GM18873 (cell line): ENCODE results near the gene SRR.
"Not testable (repeated sequence)": the region's sequence is repeated elsewhere in the genome, so short reads cannot be mapped to it uniquely, and the experiment has no call there.

Experiments used
- ATAC-seq: cut with Tn5 transposase; IDR thresholded peaks from one replicate; pipeline ENCODE4 v1.9.1; 2021; ENCODE audit warnings: mild to moderate bottlenecking, moderate library complexity, moderate number of reproducible peaks; ENCODE audit not compliant: unreplicated experiment, low FRiP score

Gene SRR, protein sequence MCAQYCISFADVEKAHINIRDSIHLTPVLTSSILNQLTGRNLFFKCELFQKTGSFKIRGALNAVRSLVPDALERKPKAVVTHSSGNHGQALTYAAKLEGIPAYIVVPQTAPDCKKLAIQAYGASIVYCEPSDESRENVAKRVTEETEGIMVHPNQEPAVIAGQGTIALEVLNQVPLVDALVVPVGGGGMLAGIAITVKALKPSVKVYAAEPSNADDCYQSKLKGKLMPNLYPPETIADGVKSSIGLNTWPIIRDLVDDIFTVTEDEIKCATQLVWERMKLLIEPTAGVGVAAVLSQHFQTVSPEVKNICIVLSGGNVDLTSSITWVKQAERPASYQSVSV

DNA sequence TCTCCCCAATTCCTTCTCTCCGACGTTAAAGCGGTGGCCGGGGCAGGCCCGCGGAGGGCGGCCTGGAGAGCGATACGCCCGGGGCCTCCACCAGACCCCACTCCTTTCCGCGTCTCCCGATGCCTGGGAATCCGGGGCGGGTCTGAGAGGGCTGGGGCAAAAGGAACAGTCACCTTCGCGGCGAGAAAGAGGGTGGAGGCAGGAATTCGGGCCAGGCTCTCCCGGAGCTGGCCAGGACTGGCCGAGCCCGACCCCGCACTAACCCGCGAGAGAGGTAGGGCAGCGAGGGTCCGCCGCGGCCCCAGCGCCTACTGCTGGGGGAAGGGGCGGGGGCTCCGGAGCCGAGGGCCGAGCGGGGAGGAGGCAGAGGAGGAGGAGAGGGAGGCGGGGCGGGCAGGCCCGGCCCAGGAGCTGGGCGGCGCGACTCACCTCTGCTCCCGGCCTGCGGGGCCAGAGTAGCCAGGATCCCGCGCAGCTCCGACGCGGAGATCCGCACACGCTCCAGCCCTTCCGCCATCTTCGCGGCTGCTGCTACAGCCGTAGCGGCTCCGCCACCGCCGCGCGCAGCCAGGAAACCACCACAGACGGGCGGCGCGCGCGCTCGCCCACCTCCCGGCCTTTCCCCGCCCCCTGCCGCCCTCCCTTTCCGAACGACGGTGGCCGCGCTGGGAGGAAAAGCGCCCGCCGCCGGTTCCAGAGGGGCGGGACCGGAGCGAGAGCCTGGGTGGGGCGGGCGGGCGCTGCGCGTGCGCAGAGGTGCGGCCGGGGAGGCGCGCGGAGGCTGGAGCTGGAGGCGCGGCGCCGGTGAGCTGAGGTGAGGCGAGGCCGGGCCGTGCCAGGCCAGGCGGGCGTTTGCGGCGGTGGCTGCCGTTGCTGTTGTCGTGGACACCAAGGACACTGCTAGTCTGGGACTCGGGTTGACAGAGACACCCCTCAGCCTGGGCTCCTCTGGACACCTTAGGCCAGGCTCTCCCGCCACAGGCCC lies at the start of gene SRR, which contains the start of gene SMG6:
Gene SRR (plus strand): TSS at position 747 of the 985 bp plus-strand sequence. CDS start 11,611 bp downstream, outside the sequence.
Gene SMG6 (minus strand): TSS at position 582 of the 985 bp plus-strand sequence. CDS start 65 bp downstream, at position 517.
- peak; percentile 54 for ATAC-seq

DNA sequence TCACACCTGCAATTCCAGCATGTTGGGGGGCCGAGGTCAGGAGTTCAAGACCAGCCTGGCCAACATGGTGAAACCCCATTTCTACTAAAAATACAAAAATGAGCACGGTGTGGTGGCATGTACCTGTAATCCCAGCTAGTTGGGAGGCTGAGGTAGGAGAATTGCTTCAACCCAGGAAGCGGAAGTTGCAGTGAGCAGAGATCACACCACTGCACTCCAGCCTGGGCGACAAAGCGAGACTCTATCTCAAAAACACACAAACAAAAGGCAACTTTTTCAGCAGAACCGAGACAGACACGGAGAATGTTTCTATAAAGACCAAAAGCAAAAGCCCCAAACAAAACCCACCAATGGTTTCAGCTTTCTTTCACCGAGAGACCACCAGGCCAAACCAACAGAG lies 44.9 kb upstream of the SRR start:
- not testable (repeated sequence) for ATAC-seq

DNA sequence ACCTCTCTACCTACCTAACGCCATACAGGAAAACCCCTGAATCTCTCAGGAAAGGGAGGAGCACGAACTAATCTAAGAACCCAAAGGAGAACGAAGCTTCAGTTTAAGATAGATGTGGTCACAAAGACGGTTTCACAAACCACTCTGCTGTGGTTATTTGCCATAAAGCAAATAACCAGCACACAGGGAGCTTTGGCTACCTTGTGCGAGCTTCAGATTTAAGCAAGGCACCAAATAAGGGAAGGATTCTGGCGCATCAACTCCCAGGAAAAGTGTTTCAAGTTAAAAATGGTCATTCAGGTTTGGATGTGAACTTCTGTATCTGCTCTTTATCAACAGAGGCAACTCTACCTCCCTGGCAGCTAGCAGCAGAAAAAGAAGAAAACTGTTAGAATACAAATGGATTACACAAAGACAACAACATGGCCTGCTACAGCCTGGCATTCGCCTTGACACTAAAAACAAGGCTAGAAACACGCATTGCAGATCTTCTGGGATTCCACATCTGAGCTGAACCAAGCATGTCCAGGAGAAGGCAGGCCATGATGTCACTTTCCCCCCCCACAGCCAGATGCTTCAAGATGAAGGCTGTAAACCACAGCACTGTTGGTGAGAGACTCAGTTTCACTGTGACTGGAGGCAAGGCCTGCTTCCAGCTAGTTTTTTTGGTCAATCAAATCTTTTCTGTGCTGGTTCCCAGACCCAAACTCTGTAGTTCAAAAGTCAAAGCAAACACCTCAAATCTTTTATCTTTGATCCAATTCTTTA lies 43.8 kb upstream of the SRR start:
- ATAC-seq, result no peak

DNA sequence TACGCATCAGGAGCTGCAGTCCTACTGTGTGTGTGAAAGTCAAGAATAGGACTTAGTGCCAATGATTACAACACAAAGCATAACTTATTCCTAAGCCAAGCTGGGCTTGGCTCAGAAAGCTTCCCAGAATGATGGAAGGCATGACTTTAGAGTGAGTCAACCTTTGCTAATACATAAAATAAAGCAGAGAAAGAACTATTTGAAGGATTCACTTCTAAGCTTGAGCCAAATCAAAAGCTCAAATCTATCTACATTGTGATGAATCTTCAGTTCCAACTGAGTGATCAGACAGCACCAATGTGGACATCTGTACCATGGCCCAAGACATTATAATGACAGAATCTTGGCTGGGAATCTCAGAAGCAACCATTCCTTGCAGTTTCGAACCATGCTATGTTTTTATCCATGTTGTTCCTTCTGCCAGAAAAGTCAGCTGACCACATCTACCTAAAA lies 41.6 kb upstream of the SRR start:
- ATAC-seq, result no peak

DNA sequence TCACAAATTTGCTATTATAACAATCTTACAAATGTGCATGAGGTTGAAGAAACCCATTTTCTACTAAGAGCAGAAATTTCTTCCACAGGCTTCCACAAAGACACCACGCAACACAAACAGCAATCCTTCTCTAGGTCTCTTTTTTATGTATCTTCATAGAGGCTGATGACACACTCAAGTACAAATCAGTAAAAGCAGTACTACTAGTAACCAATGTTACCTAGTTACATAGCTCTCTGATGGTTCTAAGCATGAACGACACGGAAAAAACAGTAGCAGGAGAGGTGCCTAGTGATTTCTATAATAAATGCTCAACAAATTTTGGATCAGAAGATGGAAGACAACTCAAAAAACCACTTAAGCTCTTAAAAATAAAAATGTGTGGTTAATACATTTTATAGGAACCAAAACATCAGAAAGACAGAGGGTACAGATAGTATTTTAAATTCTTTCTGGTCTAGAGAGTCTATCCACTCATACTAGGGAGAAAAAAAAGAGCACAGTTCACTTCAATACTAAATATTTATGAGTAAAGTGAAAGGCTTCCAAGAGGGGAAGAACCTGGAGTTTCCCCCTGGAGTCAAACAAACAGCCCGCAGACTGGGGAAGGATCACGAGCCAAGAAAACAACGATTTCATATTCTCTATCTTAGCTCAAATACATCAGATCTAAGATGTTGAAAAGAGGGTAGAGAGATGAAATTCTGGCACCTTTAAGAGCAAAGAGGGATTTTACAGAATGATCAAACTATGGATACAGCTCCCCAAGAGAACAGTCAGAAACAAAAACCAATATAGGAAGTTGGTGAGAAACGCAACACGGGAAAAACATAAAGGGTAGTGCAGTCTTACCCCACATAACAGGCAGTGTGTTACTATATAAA lies 40.3 kb upstream of the SRR start:
- ATAC-seq, result no peak

DNA sequence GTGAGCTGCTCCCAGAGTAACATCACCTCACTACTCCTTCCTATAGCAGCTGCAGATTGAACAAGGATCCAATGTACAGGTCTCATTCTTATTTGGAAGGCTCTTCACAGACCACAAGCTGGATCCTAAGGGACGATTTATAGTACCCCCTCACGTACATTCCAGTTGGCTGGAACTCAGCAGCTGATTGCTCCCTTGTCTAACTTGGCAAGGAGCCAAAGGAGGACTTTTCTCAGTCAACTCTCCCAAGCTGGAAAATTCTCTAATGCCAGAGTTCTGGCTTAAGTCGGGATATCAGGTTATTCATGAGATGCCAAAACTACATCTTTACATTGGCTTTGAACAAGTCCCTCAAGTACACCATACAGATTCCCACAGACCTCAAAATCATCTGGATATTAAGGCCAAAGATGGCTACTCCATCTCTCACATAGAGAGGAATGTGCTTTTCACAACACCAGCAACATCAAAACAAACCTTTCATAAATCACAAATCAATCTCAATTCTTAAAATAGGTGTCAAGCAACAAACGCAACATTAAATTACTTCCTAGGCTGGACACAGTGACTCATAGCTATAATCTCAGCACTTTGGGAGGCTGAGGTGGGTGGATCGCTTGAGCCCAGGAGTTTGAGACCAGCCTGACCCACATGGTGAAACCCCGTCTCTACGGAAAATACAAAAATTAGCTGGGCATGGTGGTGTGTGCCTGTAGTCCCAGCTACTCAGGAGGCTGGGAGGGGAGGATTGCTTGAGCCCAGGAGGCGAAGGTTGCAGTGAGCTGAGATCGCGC lies 39.5 kb upstream of the SRR start:
- no peak for ATAC-seq

DNA sequence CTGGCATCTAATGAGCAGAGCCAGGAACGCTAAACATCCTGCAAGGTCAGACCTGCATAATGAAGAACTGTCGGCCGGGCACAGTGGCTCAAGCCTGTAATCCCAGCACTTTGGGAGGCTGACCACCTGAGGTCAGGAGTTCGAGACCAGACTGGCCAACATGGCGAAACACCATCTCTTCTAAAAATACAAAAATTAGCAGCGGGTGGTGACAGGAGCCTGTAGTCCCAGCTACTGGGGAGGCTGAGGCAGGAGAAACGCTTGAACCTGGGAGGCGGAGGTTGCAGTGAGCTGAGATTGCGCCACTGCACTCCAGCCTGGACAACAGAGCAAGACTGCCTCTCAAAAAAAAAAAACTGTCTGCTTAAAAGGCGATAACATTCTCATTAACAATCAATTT lies 38.6 kb upstream of the SRR start:
- ATAC-seq, result not testable (repeated sequence)

DNA sequence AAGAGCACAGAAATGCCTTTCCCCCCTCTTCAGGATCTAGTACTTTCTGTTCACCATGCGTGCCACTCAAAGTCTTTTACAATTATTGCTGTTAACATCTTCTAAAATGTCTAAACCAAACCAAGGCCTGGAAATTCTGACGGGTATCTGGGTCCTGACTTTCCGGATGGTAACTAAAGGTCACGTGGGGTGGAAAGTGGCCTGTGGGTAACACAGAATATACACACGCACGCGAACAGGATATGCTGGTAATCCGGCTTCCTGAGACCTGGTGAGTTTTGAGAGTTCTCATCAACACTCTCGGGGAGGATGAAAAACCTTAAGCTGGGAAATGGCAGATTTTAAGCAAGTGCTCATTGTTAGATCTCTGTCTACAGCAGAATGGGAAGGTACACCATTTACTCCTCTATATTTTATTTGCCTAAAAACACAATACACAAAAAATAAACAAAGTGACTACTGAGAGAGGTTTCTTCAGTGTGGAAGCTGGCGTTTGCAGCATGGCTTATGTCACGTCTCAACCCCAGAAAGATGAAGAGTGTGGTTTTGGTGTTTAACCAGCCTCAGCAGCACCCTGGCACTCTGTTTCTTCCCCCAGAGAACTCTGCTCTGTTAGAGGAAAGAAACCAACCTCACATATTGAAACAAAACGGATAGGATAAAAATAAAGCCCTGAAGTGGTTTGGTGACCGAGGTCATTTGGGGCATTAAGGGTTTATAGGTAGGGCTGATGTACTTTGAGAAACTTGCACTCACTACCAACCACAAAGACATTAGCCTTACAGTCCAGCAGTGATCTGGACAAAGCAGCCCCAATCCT lies 37.5 kb upstream of the SRR start:
- ATAC-seq, result peak; percentile 64

DNA sequence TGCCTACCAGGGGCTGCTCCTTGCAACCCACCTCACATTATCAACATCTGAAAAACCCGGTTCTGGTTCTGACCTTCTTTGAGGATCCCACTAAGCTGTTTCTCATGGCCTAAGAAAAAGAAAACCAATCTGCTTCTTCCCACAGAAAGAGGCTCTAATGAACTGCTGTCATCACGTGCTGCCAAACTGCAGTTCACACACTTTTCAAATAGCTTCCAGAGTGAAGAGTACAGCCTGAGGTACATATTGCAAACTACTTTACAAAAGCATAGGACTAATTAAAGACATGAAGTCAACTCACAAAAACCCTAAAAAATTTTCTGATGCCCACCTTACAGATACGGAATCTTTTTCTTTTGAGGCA lies 36.9 kb upstream of the SRR start:
- no peak for ATAC-seq

DNA sequence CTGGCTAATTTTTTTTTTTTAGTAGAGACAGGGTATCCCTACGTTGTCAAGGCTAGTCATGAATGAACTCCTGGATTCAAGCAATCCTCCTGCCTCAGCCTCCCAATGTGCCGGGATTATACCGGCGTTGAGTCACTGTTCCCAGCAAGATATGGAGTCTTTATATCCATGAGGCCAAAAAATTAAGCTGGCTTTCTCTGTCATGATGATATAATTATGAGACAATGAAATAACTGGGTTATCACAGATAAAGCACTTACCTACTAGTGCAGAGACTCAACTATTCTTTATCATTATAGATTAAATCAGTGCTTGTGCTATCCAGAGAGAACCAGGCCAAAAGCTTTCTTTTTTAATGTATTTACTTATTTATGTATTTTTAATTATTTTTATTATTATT lies 36.4 kb upstream of the SRR start:
- ATAC-seq, result no peak

DNA sequence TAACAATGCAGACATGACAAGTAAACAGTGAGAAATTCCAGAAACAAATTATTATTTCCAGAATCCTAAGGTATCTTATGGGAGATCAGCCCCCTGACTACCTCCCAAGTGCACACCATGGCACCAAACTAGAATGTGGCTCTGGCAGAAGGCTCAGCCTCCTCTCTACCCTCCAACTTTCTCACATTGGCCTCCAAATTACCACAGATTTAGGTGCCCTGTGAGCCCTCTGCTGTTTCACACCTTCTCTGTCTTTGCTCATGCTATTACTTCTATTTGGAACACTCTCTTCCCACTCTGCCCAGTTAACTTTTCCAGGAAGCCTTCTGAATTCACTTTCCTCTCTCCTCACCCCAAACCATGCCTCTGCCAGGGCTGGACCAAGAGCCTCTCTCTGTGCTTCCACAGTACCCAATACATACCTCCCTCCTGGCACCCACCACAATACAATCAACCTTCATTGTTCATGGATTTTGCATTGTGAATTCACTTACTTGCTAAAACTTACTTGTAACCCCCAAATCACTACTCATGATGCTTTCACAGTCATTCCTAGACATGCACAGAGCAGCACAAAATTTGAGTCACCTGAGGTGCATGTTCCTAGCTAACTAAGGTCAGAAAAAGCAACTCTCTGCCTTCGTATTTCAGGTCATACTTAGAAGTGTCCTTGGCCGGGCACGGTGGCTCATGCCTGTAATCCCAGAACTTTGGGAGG lies 31.6 kb upstream of the SRR start:
- no peak for ATAC-seq

DNA sequence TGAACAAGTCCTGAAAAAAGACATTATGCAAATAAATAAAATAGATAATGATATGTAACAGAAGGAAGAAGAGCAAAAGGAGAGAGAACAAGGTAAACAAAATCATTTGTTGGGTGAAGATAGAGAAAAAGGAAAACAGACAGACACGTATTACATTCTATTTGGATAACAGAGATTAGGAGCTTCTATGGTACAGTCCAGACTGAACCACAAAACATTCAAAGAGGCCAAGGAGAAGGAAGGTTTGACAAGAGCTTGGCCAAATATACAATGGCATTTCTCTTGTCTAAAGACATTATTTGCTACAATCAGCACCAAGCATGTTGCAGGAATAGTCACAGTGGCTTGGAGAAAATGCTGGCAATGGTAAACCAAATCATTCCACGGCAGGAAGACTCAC lies 29.3 kb upstream of the SRR start:
- ATAC-seq, result no peak

DNA sequence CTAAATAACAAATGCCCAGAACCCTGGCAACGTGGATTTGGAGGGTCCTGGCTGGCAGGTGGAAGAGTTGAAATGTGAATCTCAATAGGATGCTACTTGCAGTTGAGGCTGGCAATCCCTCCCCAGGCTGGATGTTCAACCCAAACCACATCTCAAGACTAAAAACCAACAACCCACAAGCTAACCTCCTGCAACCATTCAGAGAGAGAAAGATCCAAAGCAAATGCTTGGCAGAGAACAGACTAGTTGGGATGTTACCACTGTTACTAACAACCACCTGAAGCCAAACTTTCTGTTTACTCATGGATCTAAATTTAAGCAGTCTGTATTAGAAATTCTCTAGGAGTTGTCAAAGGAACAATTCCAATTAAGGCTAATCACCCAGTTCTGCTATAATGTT lies 28.0 kb upstream of the SRR start:
- no peak for ATAC-seq

DNA sequence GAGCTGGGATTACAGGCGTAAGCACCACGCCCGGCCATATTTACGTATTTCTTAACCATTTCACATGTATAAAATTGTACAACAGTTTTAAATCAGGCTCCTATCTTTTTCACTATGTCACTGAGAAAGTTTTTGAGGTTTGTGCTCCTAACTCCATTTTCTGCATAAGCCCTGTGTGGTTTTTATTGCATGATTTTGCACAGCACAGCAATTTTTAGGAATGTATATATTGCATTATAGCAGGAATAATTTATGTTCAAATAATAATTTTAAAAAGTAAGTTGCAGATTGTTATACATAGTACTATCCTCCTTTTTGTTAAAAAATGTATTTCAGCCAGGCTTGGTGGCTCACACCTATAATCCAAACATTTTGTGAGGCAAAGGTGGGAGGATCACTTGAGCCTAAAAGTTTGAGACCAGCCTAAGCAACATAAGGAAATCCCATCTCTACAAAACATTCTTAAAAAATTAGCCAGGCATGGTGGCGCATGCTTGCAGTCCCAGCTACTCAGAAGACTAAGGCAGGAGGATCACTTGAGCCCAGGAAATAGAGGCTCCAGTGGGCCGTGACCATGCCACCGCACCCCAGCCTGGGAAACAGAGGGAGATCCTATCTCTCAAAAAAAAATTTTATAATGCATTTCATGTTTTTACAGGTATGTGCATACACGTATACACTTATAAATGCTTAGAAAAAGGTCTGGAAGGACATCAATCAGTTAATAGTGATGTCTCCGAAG lies 26.1 kb upstream of the SRR start:
- ATAC-seq, result no peak

DNA sequence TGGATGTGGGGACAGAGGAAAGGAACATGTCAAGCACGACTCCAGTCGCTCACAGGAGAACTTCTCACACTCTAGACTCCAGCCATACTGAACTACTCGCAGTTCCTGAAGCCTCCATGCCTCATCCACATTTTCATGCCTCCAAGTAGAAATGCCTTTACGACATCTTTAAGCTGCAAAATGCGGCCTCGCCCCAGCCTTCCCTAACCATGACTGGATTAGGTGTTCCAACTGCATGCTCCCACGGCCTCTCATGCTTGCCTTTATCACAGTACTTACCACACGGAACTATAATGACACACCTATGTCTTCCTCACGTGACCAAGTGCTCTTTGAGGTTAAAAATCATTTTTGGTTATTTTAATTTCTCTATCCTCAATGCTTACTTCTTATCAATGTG lies 24.0 kb upstream of the SRR start:
- ATAC-seq, result no peak

DNA sequence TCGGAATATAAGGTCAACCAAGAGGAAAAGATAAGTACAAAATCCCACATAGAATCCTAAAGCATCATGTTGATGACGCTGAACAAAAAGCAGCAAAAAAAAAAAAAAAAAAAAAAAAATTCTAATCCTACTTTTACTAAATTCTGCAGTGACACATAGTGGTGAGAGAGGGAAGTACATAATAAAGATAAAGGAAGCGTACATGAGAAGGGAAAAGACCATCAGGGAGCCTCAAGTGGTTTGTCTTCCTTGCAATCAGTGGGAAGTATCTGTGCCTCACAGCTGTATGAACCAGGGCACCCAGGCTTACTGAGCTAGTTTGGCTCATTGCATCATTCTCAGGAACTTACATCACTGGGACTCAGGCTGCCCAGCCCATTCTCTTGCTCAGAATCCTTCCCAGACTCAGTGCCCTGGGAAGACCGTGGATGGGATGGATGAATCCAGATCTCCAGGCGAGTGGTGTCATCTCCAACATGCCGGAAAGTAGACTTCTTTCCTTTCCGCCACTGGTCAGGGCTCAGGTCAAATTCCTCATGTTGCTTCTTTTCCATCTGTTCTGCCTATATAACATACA lies 21.4 kb upstream of the SRR start:
- no peak for ATAC-seq
